ENCODE measurements around the gene MPZL3. TPM values are rescaled to one million over a fixed set of nuclear protein-coding genes. Genes with fewer than 3 reads are reported as not detected.

Gene MPZL3
- polyA plus RNA-seq, 1 donor from 2014 or later, result 3.6 TPM

- Histone ChIP-seq H3K27me3 (ENCODE audit: insufficient read depth, low read depth, low read length) (no peaks in the 10 kb centered on the region), H2AFZ (ENCODE audit: low read depth, low read length) (no peak overlapping the region), H3K36me3 (ENCODE audit: insufficient read depth, low read length) (no peaks in the 10 kb centered on the region), H3K4me3 (ENCODE audit: low read length) (no peak overlapping the region), H3F3A (ENCODE audit: insufficient read depth, low read length, poor library complexity, severe bottlenecking) (no peaks in the 10 kb centered on the region), H3K9ac (ENCODE audit: low read length) (no peak overlapping the region), H4K20me1 (ENCODE audit: insufficient read depth) (no peaks in the 10 kb centered on the region), H3K79me2 (replicated peaks; ENCODE audit: insufficient read depth, low read length) (no peaks in the 10 kb centered on the region), H3K9me2 (ENCODE audit: insufficient read depth, low read length) (no peaks in the 10 kb centered on the region), H3K9me3 (ENCODE audit: low read length) (no peaks in the 10 kb centered on the region), H3K27ac (ENCODE audit: low read length) (no peak overlapping the region), H3K4me2 (ENCODE audit: low read length) (no peak overlapping the region)
- no peak for TF ChIP-seq TAF1 (IDR thresholded peaks at IDR 0.05; ENCODE audit: low read depth)
- no peak for TF ChIP-seq POLR2AphosphoS5 (IDR thresholded peaks at IDR 0.05)
- no peak for TF ChIP-seq REST (IDR thresholded peaks at IDR 0.05; ENCODE audit: borderline replicate concordance)
- TF ChIP-seq EZH2 (IDR thresholded peaks at IDR 0.05; ENCODE audit: borderline replicate concordance, insufficient read depth, low read length, poor library complexity, severe bottlenecking), result no peak
- TF ChIP-seq EP300 (conservative IDR thresholded peaks at IDR 0.05; ENCODE audit: poor library complexity, severe bottlenecking), result no peak
- no peak for TF ChIP-seq MXI1 (conservative IDR thresholded peaks at IDR 0.05; ENCODE audit: poor library complexity, severe bottlenecking)
- TF ChIP-seq RAD21 (conservative IDR thresholded peaks at IDR 0.05), result no peak
- TF ChIP-seq CTCF (IDR thresholded peaks at IDR 0.05; ENCODE audit: poor library complexity, severe bottlenecking), result no peak
- no peak for TF ChIP-seq SMC3 (conservative IDR thresholded peaks at IDR 0.05; ENCODE audit: poor library complexity)
Measured at GRCh38 chr11:118281284-118281683, 29.1 kb upstream of the MPZL3 start.

GRCh38 chr11:118277312-118277711 is 25.1 kb upstream of the MPZL3 start:
- no peak overlapping the region for H3K4me3 ChIP-seq (ENCODE audit: low read length)
- no peaks in the 10 kb centered on the region for H3K79me2 ChIP-seq (replicated peaks; ENCODE audit: insufficient read depth, low read length)
- H3K9me3 ChIP-seq (ENCODE audit: low read length), result no peaks in the 10 kb centered on the region
- H3K9ac ChIP-seq (ENCODE audit: low read length), result no peak overlapping the region
- H2AFZ ChIP-seq (ENCODE audit: low read depth, low read length), result no peak overlapping the region
- H3K36me3 ChIP-seq (ENCODE audit: insufficient read depth, low read length), result no peaks in the 10 kb centered on the region
- no peak overlapping the region for H3K27ac ChIP-seq (ENCODE audit: low read length)
- H3K27me3 ChIP-seq (ENCODE audit: insufficient read depth, low read depth, low read length), result no peaks in the 10 kb centered on the region
- H3F3A ChIP-seq (ENCODE audit: insufficient read depth, low read length, poor library complexity, severe bottlenecking), result no peaks in the 10 kb centered on the region
- TF ChIP-seq EP300 (conservative IDR thresholded peaks at IDR 0.05; ENCODE audit: poor library complexity, severe bottlenecking) (no peak), EZH2 (IDR thresholded peaks at IDR 0.05; ENCODE audit: borderline replicate concordance, insufficient read depth, low read length, poor library complexity, severe bottlenecking) (no peak), POLR2AphosphoS5 (IDR thresholded peaks at IDR 0.05) (no peak), RAD21 (conservative IDR thresholded peaks at IDR 0.05) (no peak), SMC3 (conservative IDR thresholded peaks at IDR 0.05; ENCODE audit: poor library complexity) (no peak)
- H3K9me2 ChIP-seq (ENCODE audit: insufficient read depth, low read length), result no peaks in the 10 kb centered on the region
- H3K4me2 ChIP-seq (ENCODE audit: low read length), result no peak overlapping the region
- H4K20me1 ChIP-seq (ENCODE audit: insufficient read depth), result no peaks in the 10 kb centered on the region

All from neural cell (in vitro differentiated cells).